ENCODE data around the gene NTNG2.
A peak's percentile ranks its signal among the peaks of the same experiment; 100 is the strongest.
"Not testable (repeated sequence)": the region's sequence is repeated elsewhere in the genome, so short reads cannot be mapped to it uniquely, and the experiment has no call there.

The NTNG2 gene, protein sequence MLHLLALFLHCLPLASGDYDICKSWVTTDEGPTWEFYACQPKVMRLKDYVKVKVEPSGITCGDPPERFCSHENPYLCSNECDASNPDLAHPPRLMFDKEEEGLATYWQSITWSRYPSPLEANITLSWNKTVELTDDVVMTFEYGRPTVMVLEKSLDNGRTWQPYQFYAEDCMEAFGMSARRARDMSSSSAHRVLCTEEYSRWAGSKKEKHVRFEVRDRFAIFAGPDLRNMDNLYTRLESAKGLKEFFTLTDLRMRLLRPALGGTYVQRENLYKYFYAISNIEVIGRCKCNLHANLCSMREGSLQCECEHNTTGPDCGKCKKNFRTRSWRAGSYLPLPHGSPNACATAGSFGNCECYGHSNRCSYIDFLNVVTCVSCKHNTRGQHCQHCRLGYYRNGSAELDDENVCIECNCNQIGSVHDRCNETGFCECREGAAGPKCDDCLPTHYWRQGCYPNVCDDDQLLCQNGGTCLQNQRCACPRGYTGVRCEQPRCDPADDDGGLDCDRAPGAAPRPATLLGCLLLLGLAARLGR

DNA sequence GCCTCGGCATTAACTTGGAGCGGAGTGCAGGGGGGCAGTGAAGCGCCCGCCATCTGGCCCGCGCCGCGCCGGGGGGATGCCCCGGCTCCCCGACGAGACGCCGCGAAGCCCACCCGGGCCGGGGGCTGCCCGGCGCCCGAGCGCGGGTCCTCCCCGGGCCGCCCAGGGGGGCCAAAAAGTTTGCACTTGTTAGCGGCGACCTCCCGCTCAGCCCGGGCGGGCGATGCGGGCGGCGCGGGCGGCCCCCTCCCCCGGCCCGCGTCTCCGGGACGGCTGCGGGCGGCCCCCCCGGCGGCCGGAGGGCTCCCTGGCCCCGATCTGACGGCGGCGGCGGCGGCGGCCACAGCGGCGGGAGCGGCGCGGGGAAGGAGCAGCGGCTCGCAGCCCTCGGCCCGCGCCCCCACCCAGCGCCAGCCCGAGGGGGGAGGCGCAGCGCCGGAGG lies at the start of gene NTNG2:
TSS of gene NTNG2 (plus strand) at position 316 of the 442 bp plus-strand sequence. CDS start 4,774 bp downstream, outside the sequence.
- TF ChIP-seq JUND (IDR thresholded peaks at IDR 0.05; ENCODE audit: low read depth), result no peak
- DNase-seq (ENCODE audit: low read depth in 1 of 2, low spot score in 1 of 2), result no peak
- in situ Hi-C loops (cut with HindIII; ENCODE audit: low pct_unique_long_range_greater_than_20kb, low sequenced_read_pairs), result no loop called here

DNA sequence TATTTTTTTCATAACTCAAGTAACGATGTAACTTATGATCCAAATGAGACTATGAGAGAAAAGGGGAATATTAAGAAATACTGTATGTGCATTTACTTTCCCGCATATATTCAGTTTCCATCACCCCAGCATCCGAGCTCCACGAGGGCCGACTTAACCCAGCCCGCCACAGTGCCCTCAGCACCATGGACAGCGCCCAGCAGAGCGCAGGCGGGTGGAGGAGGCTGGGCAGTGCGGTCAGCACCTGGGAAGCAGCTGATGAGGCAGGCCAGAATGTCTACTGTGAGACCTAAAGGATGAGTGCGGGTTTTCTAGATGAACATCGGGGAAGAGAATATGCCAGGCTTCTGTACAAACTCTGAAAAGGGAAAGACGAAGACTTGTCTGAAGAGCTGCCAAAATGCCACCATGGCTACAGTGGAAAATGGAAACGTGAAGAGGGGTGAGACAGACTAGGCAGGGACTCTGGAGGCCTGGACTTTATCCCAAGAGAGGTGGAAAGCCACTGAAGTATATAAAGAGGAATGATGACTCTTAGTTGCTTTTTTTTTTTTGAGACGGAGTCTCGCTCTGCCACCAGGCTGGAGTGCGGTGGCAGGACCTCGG lies 47.7 kb upstream of the NTNG2 start:
- peak; percentile 81 to 88 for DNase-seq (ENCODE audit: low read depth in 1 of 2, low spot score in 1 of 2)
- TF ChIP-seq JUND (IDR thresholded peaks at IDR 0.05; ENCODE audit: low read depth), result no peak
- in situ Hi-C loops (cut with HindIII; ENCODE audit: low pct_unique_long_range_greater_than_20kb, low sequenced_read_pairs), result no loop called here

DNA sequence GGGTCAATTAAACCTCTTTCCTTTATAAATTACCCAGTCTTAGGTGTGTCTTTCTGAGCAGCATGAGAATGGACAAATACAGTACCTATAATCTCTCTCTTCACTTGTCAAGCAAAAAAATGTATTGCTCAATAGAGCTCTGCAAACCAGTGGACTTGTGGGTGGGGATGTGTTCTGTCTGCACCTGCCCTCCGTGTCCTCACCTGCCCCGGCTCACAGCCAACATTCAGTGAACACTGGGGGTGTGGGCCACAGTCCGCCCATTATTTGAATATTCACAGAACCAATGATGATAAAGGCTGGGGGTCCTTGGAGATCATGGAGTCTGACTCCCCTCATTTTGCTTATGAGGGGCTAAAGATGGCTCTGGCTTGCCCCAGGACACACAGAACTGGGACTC lies 45.3 kb upstream of the NTNG2 start:
- in situ Hi-C loops (cut with HindIII; ENCODE audit: low pct_unique_long_range_greater_than_20kb, low sequenced_read_pairs), result no loop called here
- no peak for TF ChIP-seq JUND (IDR thresholded peaks at IDR 0.05; ENCODE audit: low read depth)

DNA sequence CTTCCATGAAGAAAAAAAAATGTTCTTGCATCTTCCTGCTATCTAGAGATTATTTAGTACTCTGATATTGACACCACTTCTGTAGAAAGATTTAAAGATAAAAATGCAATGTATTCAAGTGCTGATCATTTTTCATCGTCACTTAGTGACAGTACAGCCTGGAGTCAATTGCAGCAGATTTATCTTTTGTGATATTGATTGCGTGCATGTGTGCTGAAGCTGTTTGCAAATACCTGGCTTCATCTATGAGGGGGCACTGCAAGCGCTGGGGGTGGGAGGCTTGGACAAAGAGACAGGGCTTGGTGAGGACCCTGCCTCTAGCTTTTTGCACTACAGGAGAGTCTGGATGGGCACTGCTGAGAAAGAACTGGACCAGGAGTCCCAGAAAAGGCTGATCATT lies 44.2 kb upstream of the NTNG2 start:
- TF ChIP-seq JUND (IDR thresholded peaks at IDR 0.05; ENCODE audit: low read depth), result no peak
- DNase-seq (ENCODE audit: low read depth in 1 of 2, low spot score in 1 of 2), result no peak
- in situ Hi-C loops (cut with HindIII; ENCODE audit: low pct_unique_long_range_greater_than_20kb, low sequenced_read_pairs), result no loop called here

More for the DNA sequence above, 45.3 kb upstream of the NTNG2 start:
- no peak for DNase-seq (ENCODE audit: low read depth in 1 of 2, low spot score in 1 of 2)

DNA sequence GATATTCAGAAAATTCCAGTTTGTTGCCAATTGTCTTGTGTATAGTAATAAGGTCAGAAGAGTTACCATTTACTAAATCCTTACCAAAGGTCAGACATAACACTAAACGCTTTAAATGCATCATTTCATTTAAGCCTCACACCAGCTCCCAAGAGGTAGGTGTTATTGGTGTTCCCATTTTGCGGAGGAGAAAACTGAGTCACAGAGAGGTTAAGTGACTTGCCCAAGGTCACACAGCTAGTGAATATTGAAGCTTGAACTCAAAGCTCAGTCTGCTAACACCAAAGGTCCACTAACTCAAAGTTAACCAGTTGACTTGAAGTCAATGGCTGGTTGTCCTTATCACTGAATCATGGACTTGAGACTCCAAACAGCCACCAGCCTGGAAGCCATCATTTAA lies 40.8 kb upstream of the NTNG2 start:
- in situ Hi-C loops (cut with HindIII; ENCODE audit: low pct_unique_long_range_greater_than_20kb, low sequenced_read_pairs), result no loop called here
- TF ChIP-seq JUND (IDR thresholded peaks at IDR 0.05; ENCODE audit: low read depth), result no peak
- DNase-seq (ENCODE audit: low read depth in 1 of 2, low spot score in 1 of 2), result no peak

DNA sequence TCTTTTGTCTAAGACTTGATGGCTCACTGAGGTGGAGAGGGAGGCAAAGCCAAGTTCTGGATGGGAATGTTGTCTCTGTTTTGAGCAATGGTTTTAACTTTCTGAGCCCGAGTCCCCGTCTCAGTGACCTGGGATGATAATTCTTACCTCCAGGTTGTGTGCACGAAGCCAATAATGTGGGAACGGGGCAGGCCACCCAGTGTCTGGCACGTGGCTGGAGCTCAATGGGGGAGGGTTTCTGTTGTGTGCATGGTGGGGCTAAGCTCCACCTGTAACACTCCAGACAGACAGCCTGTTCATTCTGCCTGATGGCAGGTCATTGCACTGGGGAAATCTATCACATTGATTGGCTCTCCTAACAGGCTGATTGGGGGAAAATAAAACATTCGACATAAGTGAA lies 37.1 kb upstream of the NTNG2 start:
- in situ Hi-C loops (cut with HindIII; ENCODE audit: low pct_unique_long_range_greater_than_20kb, low sequenced_read_pairs), result no loop called here

DNA sequence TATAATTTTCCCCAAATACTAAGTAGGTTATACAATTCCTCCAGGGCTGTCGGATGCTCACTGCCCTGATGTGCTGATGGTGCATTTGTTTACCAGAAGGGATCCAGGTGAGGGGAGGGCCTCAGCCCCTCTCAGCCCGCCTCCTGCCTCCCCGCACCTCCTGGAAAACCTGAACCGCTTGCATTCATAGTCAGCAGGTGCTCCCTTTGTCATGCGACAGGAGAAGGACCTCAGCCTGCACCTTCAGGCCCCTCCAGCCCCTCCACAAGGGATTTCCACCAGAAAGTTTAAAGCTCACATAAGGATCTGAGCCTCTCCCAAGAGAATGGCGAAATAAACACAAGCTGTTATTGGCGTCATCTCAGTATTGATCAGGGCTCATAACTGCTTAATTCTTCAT lies 36.5 kb upstream of the NTNG2 start:
- in situ Hi-C loops (cut with HindIII; ENCODE audit: low pct_unique_long_range_greater_than_20kb, low sequenced_read_pairs), result no loop called here
- DNase-seq (ENCODE audit: low read depth in 1 of 2, low spot score in 1 of 2), result no peak
- TF ChIP-seq JUND (IDR thresholded peaks at IDR 0.05; ENCODE audit: low read depth), result no peak

More for the DNA sequence above, 37.1 kb upstream of the NTNG2 start:
- TF ChIP-seq JUND (IDR thresholded peaks at IDR 0.05; ENCODE audit: low read depth), result no peak
- no peak for DNase-seq (ENCODE audit: low read depth in 1 of 2, low spot score in 1 of 2)

DNA sequence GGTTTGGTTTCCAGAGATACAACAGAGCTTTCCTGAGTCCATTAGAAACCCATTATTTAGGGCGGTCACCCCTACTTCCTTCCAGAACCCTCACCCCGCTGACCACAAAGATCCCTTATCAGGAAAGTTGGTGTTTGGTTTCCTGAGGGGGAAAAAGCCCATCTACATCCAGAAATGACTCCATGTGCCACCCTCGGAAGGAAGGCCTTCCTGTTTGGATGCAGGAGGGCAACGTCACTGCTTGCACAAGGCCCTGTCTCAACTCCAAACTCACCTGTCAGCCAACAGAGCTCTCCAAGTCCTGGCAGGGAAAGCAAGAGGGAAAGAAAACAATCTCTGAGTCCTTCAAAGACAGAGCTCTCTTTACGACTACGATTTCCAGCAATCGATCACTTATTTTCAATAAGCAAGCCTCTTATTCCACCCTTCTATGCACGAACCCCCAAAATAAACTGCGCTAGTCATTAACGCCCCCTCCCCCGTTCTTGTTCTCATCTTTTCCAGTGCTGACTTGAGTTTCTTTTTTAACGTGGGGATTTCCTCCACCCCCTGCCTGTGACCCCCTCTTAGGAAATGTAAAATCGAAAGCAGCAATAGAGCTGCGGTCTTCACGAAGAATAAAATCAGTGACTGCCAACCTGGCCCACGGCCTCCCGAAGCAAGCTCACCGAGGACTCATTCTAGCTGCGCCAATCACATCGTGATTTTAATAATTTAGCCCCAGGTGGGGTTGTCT lies 35.7 kb upstream of the NTNG2 start:
- DNase-seq (ENCODE audit: low read depth in 1 of 2, low spot score in 1 of 2), result peak in 1 of 2 experiments; percentile 31
- TF ChIP-seq JUND (IDR thresholded peaks at IDR 0.05; ENCODE audit: low read depth), result no peak
- in situ Hi-C loops (cut with HindIII; ENCODE audit: low pct_unique_long_range_greater_than_20kb, low sequenced_read_pairs), result no loop called here

DNA sequence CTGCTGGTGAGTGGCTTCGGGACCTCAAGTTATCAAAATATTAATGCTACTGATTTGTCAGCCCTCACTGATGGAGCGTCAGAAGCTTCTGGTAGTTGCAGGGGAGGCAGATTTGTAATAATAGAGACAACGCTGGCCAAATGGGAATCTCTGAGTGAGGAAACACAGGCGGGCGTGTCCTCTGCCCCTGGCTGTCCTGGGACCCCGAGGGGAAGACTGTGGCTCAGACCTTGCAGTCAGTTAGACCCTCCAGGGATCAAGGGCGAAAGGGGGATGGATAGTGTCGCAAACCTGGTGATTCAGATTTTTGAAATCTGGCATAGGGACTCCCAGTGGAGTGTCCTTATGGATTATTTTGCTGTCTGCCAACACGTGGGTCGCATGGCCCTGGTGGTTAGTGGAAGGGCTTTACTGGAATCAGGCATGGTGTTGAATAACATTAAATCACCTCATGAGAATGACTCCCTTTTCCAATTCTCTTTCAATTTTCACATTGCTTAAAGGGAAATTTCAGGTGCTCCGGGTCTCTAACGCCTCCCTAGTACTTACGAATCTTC lies 35.1 kb upstream of the NTNG2 start:
- TF ChIP-seq JUND (IDR thresholded peaks at IDR 0.05; ENCODE audit: low read depth), result no peak
- DNase-seq (ENCODE audit: low read depth in 1 of 2, low spot score in 1 of 2), result no peak
- in situ Hi-C loops (cut with HindIII; ENCODE audit: low pct_unique_long_range_greater_than_20kb, low sequenced_read_pairs), result no loop called here

DNA sequence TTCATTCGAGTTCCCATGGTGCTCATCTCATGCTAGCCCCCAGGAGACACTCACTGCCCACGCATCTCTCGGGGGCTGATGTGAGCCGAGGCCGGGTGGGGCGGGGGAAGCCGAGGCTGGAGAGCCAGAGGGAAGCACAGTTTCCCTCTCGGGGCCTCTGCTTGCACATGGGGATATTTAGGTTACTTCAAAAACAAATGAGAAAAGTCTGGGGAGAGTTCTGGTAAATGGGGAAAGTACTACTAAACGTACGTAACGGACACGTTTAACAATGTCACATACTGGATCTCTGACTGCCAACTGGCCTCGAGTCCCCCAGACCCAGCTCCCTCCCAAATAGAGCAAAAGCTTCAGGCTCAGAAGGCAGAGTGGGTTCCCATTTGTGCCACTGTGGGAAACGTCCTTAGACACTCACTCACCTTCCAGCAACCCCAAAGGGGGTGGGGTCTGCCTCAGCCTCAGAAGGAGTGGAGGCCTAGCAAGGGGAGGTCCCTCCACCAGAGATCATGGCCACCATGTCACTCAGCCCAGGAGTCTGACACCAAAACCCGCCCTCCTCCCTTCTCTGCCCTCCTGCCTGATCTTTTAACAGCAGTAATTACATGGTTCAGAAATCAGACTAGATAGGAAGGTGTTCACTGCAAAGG lies 33.8 kb upstream of the NTNG2 start:
- no peak for DNase-seq (ENCODE audit: low read depth in 1 of 2, low spot score in 1 of 2)
- in situ Hi-C loops (cut with HindIII; ENCODE audit: low pct_unique_long_range_greater_than_20kb, low sequenced_read_pairs), result no loop called here
- no peak for TF ChIP-seq JUND (IDR thresholded peaks at IDR 0.05; ENCODE audit: low read depth)

DNA sequence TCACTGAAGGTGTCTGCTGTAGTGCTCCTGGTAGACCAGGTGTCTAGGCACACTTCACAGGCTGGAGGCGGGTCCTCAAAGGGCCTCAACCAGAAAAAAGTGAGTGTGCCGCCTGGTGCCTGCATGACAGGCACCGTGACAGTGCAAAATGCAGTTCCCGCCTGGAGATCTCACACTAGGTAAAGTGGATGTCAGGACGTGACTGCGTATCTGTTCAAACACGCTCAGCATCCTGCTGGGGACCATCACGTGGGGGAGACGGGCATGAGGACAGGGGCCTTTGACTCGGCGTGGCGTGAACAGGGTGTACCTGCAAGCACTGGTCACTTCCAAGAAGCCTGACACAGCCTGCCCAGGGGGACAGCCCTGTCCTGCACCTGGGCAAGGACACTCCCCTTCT lies 32.3 kb upstream of the NTNG2 start:
- no peak for TF ChIP-seq JUND (IDR thresholded peaks at IDR 0.05; ENCODE audit: low read depth)
- DNase-seq (ENCODE audit: low read depth in 1 of 2, low spot score in 1 of 2), result no peak
- in situ Hi-C loops (cut with HindIII; ENCODE audit: low pct_unique_long_range_greater_than_20kb, low sequenced_read_pairs), result no loop called here

DNA sequence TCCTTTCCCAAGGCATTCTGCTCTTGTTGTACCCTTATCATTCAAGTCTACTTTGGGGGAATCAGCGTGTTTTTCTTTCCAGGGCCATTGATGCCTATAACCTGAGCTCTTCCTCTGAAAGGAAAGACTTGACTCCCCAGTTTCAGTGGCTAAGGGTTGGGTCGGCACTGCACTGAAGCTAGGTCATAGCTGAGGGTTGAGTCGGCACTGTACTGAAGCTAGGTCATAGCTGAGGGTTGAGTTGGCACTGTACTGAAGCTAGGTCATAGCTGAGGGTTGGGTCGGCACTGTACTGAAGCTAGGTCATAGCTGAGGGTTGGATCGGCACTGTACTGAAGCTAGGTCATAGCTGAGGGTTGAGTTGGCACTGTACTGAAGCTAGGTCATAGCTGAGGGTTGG lies 27.8 kb upstream of the NTNG2 start:
- DNase-seq (ENCODE audit: low read depth in 1 of 2, low spot score in 1 of 2); in situ Hi-C loops (cut with HindIII; ENCODE audit: low pct_unique_long_range_greater_than_20kb, low sequenced_read_pairs): not testable (repeated sequence)
